Endothelial cell of umbilical vein (primary cell): ENCODE measurements around the gene MYBBP1A. TPM values are rescaled to one million over a fixed set of nuclear protein-coding genes. Genes with fewer than 3 reads are reported as not detected.

Experiments used
- BruUV-seq: library from RNA; stranded (reverse); fragments of 400-500 nt; replicated peaks from 2 replicates; lab custom pipeline; 2021; lab: Mats Ljungman, UMichigan
- CTCF ChIA-PET: fragments of 300-600, 350-600 bp; sonication (Branson Sonifier 250); formaldehyde crosslinking; loops from one replicate; lab custom pipeline; 2021; ENCODE audit warnings: antibody characterized with exemption, inconsistent platforms; lab: Charles Lee
- POLR2A ChIA-PET: fragments of 300-600, 350-600 bp; sonication (Branson Sonifier 250); formaldehyde crosslinking; loops from one replicate; lab custom pipeline; 2021; ENCODE audit warnings: antibody characterized with exemption, inconsistent platforms; lab: Charles Lee
- DNase-seq: peaks from one replicate; pipeline ENCODE4 v3.0.0-alpha.2; 2011; ENCODE audit warnings: low read depth, low spot score
- FAIRE-seq: peaks from 2 replicates; lab custom pipeline; 2011; peaks lifted over from hg19 to GRCh38; lab: Jason Lieb, UNC
- H2AFZ ChIP-seq: 2 replicates; pipeline ENCODE4 v1.6.0; 2012; ENCODE audit warnings: low read depth, low read length, control low read depth, inconsistent platforms
- H3K27ac ChIP-seq: 2 replicates; pipeline ENCODE4 v1.5.1; 2011; ENCODE audit warnings: low read depth, mild to moderate bottlenecking, control low read depth, low read length, moderate library complexity; ENCODE audit not compliant: insufficient read depth
- H3K27me3 ChIP-seq, 2 experiments: 2 replicates each; pipeline versions ENCODE4 v1.6.0 to v1.6.1; 2011; ENCODE audit warnings: low read length in 2 of 2, mixed read lengths in 1 of 2; ENCODE audit not compliant: control insufficient read depth in 2 of 2, insufficient read depth in 2 of 2
- H3K36me3 ChIP-seq, 2 experiments: 2 replicates in 1 of 2; 3 replicates in 1 of 2; pipeline ENCODE4 v1.5.1; 2011; ENCODE audit warnings: low read length in 2 of 2, mild to moderate bottlenecking in 1 of 2, moderate library complexity in 1 of 2; ENCODE audit not compliant: control insufficient read depth in 2 of 2, insufficient read depth in 2 of 2; ENCODE audit errors: extremely low read depth in 1 of 2
- H3K4me1 ChIP-seq: 3 replicates; pipeline ENCODE4 v1.5.1; 2011; ENCODE audit warnings: mild to moderate bottlenecking, low read length; ENCODE audit not compliant: control insufficient read depth, insufficient read depth; ENCODE audit errors: extremely low read depth
- H3K4me2 ChIP-seq: 2 replicates; pipeline ENCODE4 v1.6.1; 2011; ENCODE audit warnings: low read length, control low read depth, mixed read lengths; ENCODE audit not compliant: insufficient read depth
- H3K4me3 ChIP-seq, 3 experiments: fragments of 200-600 bp in 1 of 3; sonication (generic), shearing (Covaris generic) in 1 of 3; replicated peaks in 1 of 3; 2 replicates each; pipeline ENCODE4 v1.5.1; 2011 to 2016; ENCODE audit warnings: control low read depth in 3 of 3, low read length in 3 of 3, mild to moderate bottlenecking in 2 of 3, inconsistent platforms in 1 of 3, low read depth in 1 of 3, moderate library complexity in 1 of 3; ENCODE audit not compliant: insufficient read depth in 1 of 3
- H3K79me2 ChIP-seq: 2 replicates; pipeline ENCODE4 v1.6.0; 2012; ENCODE audit warnings: low read length, inconsistent platforms; ENCODE audit not compliant: control insufficient read depth, insufficient read depth
- H3K9ac ChIP-seq: replicated peaks from 2 replicates; pipeline ENCODE3; 2011; ENCODE audit warnings: low read length, control low read depth; ENCODE audit not compliant: insufficient read depth; ENCODE audit errors: extremely low read depth
- H3K9me1 ChIP-seq: replicated peaks from 3 replicates; pipeline ENCODE4 v1.6.0; 2011; ENCODE audit warnings: mild to moderate bottlenecking, low read length; ENCODE audit not compliant: control insufficient read depth, insufficient read depth; ENCODE audit errors: extremely low read depth
- H3K9me3 ChIP-seq: replicated peaks from 2 replicates; pipeline ENCODE4 v1.5.1; 2012; ENCODE audit warnings: low read length, inconsistent platforms; ENCODE audit not compliant: control insufficient read depth, insufficient read depth
- H4K20me1 ChIP-seq: replicated peaks from 2 replicates; pipeline ENCODE3; 2011; ENCODE audit warnings: mild to moderate bottlenecking, low read length; ENCODE audit not compliant: control insufficient read depth, insufficient read depth; ENCODE audit errors: extremely low read depth
- CTCF ChIP-seq, 2 donors: IDR thresholded peaks; 1 replicate in 1 of 2; 2 replicates in 1 of 2; pipeline ENCODE4 v1.5.1; 2011; ENCODE audit warnings: low read length in 2 of 2, mild to moderate bottlenecking in 2 of 2, moderate library complexity in 2 of 2, control low read depth in 1 of 2, inconsistent platforms in 1 of 2, low read depth in 1 of 2; ENCODE audit not compliant: insufficient read depth in 1 of 2; ENCODE audit errors: extremely low read depth in 1 of 2
- EZH2 ChIP-seq: IDR thresholded peaks from 2 replicates; pipeline ENCODE4 v1.6.1; 2012; ENCODE audit warnings: borderline replicate concordance, low read depth, mild to moderate bottlenecking, moderate library complexity, low read length, inconsistent platforms; ENCODE audit not compliant: severe bottlenecking
- FOS ChIP-seq: IDR thresholded peaks from 2 replicates; pipeline ENCODE4 v1.6.1; 2011; ENCODE audit warnings: mild to moderate bottlenecking, low read length, moderate library complexity, borderline replicate concordance; ENCODE audit not compliant: insufficient read depth
- GATA2 ChIP-seq: IDR thresholded peaks from 2 replicates; pipeline ENCODE4 v1.7.0; 2011; ENCODE audit warnings: low read depth, mild to moderate bottlenecking, moderate library complexity, mixed read lengths, low read length; ENCODE audit not compliant: insufficient read length, insufficient read depth
- JUN ChIP-seq: IDR thresholded peaks from 2 replicates; pipeline ENCODE4 v1.6.1; 2011; ENCODE audit warnings: borderline replicate concordance, low read depth; ENCODE audit not compliant: insufficient read length, insufficient read depth
- MAX ChIP-seq: IDR thresholded peaks from 2 replicates; pipeline ENCODE4 v1.6.1; 2011; ENCODE audit not compliant: insufficient read depth, insufficient read length
- MYC ChIP-seq: IDR thresholded peaks from one replicate; pipeline ENCODE4 v1.6.1; 2011; ENCODE audit warnings: mild to moderate bottlenecking, low read depth, low read length
- POLR2A ChIP-seq: IDR thresholded peaks from 2 replicates; pipeline ENCODE4 v1.6.1; 2012; ENCODE audit warnings: low read depth, mild to moderate bottlenecking, control low read depth, low read length
- POLR2AphosphoS5 ChIP-seq: IDR thresholded peaks from 2 replicates; pipeline ENCODE4 v1.6.1; 2012; ENCODE audit warnings: low read depth, mild to moderate bottlenecking, control low read depth, low read length, moderate library complexity; ENCODE audit not compliant: insufficient read depth
- dilution Hi-C: fragments of 300-500 bp; cut with MboI; formaldehyde crosslinking; loops from one replicate; pipeline ENCODE4 v1.15.0; 2019; ENCODE audit warnings: low sequenced_read_pairs; ENCODE audit not compliant: extremely low pct_ligation_motif_present
- intact Hi-C: fragments of 100-400 bp; cut with micrococcal nuclease; formaldehyde crosslinking; loops from one replicate; pipeline ENCODE4 v1.10.0; 2022
- polyA plus RNA-seq, 4 experiments: library from polyadenylated mRNA; depleted of rRNA in 3 of 4; stranded (reverse) in 3 of 4; unstranded in 1 of 4; fragments of >200 nt; gene quantifications; 2 replicates each; pipeline versions ENCODE4 v1.2.1 to v1.2.3, GENCODE V29; 2011 to 2012; ENCODE audit warnings: missing spikeins in 1 of 4
- total RNA-seq: library from RNA; stranded (reverse); gene quantifications from 2 replicates; pipeline ENCODE4 v1.2.3, GENCODE V29; 2021

The MYBBP1A gene
- total and polyA plus RNA-seq, 2 donors (not counting 3 experiments of a cell fraction or from before 2014, with no cell fraction given): 26.8 to 79.2 TPM

DNA sequence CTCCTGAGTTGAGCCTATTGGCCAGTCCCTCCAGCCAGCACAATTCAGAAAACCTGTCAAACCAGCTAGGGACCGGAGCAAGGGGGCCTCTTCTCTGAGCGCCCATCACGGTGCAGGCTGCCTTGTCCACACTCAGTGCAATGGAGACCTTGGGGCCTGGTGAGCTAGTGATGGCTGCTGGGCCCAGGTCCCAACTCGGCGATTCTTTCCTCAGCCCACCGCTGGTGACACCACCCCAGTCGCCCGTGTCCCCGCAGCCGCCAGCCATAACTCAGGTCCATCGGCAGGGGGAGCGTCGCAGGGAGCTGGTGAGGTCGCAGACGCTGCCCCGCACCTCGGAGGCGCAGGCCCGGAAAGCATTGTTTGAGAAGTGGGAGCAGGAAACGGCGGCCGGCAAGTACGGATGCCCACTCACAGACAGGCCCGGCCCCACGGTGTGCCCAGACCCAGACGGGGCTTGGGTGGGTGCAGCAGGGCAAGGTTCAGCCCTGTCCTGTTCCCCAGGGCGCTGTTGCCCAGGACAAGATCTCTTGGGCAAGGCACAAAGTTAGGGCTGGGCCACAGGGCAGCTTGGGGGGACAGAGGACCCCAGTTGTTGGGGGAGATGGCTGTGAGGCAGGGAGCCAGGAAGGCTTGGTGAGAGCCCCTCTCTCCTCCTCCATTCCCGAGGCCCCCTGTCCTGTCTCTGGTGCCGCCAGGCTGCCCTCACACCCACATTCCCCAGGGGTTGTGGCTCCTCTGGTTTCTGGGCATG lies 39.9 kb upstream of the MYBBP1A start:
- no peaks in the 10 kb centered on the region for H3K36me3 ChIP-seq
- intact Hi-C loops (no loop called here), dilution Hi-C loops (no loop called here)
- H3K27ac ChIP-seq: no peak overlapping the region
- H4K20me1 ChIP-seq: no peaks in the 10 kb centered on the region
- CTCF ChIA-PET: interaction anchor here (0.7 to 1.9 kb wide), 4 partner anchors 9 to 31 kb away, joined by 3 to 13 read pairs (median 4); partner anchors contain the start of gene SMTNL2
- no peak for FAIRE-seq
- H3K4me3 ChIP-seq: no peak overlapping the region
- H2AFZ ChIP-seq: no peak overlapping the region
- H3K4me1 ChIP-seq: no peaks in the 10 kb centered on the region
- no peak for DNase-seq
- no peaks in the 10 kb centered on the region for H3K9me1 ChIP-seq
- H3K9me3 ChIP-seq: no peaks in the 10 kb centered on the region
- H3K27me3 ChIP-seq: no peaks in the 10 kb centered on the region
- BruUV-seq: no TSS peak
- POLR2A ChIA-PET: no interaction called here
- H3K9ac ChIP-seq: no peak overlapping the region
- no peaks in the 10 kb centered on the region for H3K79me2 ChIP-seq
- TF ChIP-seq MYC (no peak), CTCF (IDR thresholded peaks at IDR 0.05; ENCODE audit: extremely low read depth in 1 of 2, insufficient read depth in 1 of 2, low read depth in 1 of 2, low read length in 2 of 2) (peak; percentile 14 to 15)
- H3K4me2 ChIP-seq: no peak overlapping the region

DNA sequence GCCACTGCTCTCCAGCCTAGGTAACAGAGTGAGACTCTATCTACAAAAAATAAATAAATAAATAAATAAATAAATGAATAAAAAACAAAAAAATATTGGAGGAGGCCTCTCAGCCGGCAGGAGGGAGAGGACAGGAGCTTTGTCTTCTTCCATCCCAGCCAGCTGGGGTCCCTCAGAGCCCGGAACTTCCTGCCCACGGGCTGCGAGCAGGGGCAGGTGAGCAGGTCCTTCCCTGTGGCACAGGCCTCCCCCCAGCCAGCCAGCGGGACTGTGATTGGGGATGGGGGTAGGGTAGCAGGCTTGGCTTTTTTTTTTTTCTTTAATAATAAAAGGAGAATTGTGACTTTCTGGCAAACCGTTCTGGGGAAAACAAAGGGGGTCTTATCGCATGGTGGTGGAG lies 39.2 kb upstream of the MYBBP1A start:
- no peaks in the 10 kb centered on the region for H3K79me2 ChIP-seq
- dilution Hi-C loops: no loop called here
- no peak overlapping the region for H3K4me2 ChIP-seq
- no peak for FAIRE-seq
- H3K9me3 ChIP-seq: no peaks in the 10 kb centered on the region
- H3K4me3 ChIP-seq: no peak overlapping the region
- H4K20me1 ChIP-seq: no peaks in the 10 kb centered on the region
- H3K36me3 ChIP-seq: no peaks in the 10 kb centered on the region
- POLR2A ChIA-PET: no interaction called here
- no peak overlapping the region for H2AFZ ChIP-seq
- CTCF ChIA-PET: interaction anchor here (1.2 to 1.9 kb wide), 3 partner anchors 10 to 32 kb away, joined by 4 to 13 read pairs (median 4); partner anchors contain the start of gene SMTNL2
- no peak overlapping the region for H3K27ac ChIP-seq
- H3K4me1 ChIP-seq: no peaks in the 10 kb centered on the region
- DNase-seq: no peak
- no TSS peak for BruUV-seq
- no peak for TF ChIP-seq POLR2A
- no peak for TF ChIP-seq EZH2
- no peak for TF ChIP-seq MAX
- TF ChIP-seq MYC: no peak
- no peak for TF ChIP-seq CTCF (IDR thresholded peaks at IDR 0.05; ENCODE audit: extremely low read depth in 1 of 2, insufficient read depth in 1 of 2, low read depth in 1 of 2, low read length in 2 of 2)
- no peak for TF ChIP-seq POLR2AphosphoS5
- no peak for TF ChIP-seq FOS
- TF ChIP-seq GATA2: no peak
- TF ChIP-seq JUN: no peak
- intact Hi-C loops: no loop called here
- no peaks in the 10 kb centered on the region for H3K27me3 ChIP-seq
- H3K9me1 ChIP-seq: no peaks in the 10 kb centered on the region
- no peak overlapping the region for H3K9ac ChIP-seq
